CD4-positive, alpha-beta T cell treated with Interleukin-15 for 1 hour (primary cell): ENCODE results near the gene GORASP1.

ENCODE experiments used
- DNase-seq: peaks from one replicate; pipeline ENCODE4 v3.0.0-alpha.2; 2020

Gene GORASP1

DNA sequence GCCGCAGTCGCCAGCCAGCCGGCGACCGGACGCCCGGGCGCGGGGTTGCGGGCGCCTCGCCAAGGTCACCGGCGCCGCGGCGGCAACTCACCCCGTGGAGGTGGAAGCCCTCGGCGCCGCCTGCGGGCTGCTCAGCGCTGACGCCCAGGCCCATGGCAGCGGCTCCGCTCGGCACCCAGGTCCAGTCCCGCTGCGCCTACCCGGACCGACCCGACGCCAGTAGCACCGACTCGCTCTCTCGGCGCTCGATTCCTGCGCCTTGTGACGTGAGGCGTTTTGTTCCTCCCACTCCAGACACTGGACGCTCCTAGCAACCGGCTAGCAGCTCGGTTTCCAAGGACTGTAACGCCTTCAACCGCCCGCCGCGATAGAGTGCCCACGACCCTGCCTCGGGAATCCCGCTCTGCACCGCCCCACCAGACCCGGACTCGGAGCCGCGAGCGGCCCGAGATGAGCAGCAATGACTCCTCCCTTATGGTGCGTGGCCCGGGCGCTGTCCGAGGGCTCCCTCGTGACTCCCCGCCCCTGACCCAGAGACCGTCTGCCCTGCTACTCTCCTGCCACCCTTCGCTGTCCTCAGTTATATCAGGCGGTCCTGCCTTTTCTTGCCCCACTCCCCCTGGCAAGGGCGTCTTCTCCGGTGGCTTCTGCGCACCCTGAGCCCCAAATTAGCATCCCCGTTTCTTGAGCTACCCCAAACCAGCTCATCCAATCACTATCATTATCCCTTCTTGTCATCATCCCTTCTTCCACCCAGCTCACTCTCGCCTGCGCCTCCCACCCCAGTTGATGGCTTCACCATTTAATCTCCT lies at the start of gene GORASP1, which contains the start of gene TTC21A:
TSS of gene GORASP1 (minus strand) at position 240 of the 812 bp plus-strand sequence. CDS start at position 154, 86 bp downstream.
TSS of gene TTC21A (plus strand) at position 293 of the 812 bp plus-strand sequence. CDS start at position 451, 158 bp downstream.
- peak; percentile 87 for DNase-seq

GRCh38 chr3:39156421-39156820 lies 49.0 kb upstream of the GORASP1 start:
- DNase-seq = no peak

GRCh38 chr3:39154280-39155021 lies 47.0 kb upstream of the GORASP1 start:
- no peak for DNase-seq

DNA sequence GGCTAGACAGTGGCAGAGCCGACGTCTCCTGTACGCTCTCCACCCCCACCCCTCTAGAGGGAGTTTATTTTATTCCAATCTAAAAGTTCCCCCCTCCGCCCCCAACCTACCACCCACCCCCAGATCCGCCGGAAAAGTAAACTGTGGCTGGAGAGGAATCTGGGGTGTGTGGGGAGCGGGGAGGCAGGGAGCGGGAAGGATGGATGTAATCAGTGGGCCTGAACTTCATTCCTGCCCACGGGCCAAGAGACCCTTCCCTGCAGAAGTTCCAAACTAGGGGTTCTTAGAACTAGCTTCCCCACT lies 46.5 kb upstream of the GORASP1 start:
- DNase-seq = no peak

GRCh38 chr3:39150803-39151631 lies 43.6 kb upstream of the GORASP1 start:
- peak; percentile 59 for DNase-seq

- DNase-seq = no peak
Observed at GRCh38 chr3:39150148-39150802, 42.8 kb upstream of the GORASP1 start.

DNA sequence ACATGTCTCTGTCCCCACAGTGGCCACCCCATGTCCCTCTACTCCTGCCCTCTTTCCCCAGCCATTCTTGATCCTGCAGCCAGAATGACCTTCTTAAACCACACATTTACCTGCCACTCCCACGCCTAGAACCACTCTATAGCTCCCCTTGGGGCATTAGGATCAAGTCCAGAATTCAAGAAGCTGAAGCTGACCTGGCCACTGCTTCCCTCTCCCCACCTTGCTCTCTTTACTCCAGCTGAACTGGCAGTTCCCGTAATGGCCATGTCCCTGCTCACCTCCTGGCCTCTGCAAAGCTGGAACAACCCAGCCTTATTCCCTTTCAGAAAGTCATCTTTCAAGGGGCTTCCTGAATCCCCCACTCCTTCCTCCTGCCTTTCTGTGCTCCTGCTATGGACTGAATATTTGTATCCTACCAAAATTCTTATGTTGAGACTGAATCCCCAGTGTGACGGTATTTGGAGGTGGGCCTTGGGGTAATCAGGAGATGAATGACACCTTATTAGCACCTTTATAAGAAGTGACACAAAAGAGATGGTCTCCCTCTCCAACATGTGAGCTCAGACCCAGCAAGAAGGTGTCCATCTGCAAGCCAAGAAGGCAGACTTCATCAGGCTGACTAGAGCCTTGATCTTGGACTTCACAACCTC lies 42.2 kb upstream of the GORASP1 start:
- DNase-seq = no peak

- no peak for DNase-seq
Observed at GRCh38 chr3:39149059-39149455, 41.6 kb upstream of the GORASP1 start.

- no peak for DNase-seq
Observed at GRCh38 chr3:39148435-39149058, 41.1 kb upstream of the GORASP1 start.

DNA sequence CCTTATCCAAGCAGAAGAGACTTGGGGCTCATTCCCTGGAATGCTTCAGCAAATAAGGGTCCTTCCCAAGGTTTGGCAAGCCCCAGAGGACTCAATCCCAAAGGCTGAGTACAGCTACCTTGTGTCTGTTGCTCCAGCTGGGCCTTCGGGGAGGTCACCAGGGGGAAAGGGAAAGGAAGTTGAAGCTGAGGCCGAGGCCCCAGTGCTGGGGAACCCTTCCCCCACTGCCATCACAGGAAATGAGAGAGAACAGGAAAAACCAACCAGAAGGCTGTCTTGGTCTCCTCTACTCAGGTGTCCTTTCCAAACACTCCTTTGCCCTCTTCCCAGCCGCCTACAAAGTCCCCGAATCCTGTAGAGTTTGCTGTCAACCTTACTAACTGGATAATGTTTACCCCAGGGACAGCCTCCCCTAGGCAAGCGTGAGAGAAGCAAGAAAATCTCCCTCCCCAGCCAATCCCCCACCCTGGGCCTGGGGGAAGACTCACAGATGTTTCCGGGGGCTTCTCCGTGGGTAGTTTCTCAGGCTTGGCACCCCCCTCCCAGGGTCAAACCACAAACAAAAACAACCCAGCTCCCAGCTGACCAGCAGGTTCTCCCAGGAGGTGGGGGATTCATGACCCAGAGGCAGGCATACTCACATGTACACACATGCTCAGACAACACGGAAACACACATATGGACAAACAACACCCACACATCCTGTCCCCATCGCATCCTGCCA lies 40.4 kb upstream of the GORASP1 start:
- peak; percentile 56 for DNase-seq

- peak; percentile 82 for DNase-seq
Observed at GRCh38 chr3:39146611-39147591, 39.5 kb upstream of the GORASP1 start.

GRCh38 chr3:39146083-39146501 lies 38.7 kb upstream of the GORASP1 start:
- DNase-seq = peak; percentile 56

DNA sequence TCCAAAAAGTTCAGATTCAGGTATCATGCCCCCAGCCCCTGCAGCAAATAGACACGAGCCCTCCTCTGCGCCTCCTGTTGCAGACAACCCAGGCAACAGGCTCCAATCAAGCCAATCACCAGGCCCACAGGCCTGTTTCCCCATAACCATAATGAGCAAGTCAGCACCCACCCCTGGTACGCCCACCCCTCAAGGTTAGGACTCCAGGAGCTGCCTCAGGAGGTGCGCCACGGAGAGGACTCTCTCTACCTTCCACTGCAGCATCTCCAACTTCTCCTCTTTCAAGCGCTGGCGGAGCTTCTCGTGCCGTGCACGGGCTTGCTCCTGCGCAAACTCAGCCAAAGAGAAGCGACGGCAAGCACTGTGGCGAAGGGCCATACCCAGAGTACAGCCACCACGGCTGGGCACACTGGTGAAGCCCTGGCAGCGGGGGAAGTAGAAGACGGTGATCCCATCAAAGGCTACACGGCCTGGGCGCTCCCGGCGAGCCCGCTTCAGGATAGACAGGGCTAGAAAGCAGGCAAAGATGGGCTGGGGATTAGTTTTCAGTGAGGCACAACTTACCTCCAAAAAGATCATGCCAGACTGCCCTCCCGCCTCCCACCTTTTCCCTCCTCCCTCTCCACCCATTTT lies 37.4 kb upstream of the GORASP1 start:
- DNase-seq = no peak

- DNase-seq = no peak
Observed at GRCh38 chr3:39144095-39144747, 36.8 kb upstream of the GORASP1 start.

DNA sequence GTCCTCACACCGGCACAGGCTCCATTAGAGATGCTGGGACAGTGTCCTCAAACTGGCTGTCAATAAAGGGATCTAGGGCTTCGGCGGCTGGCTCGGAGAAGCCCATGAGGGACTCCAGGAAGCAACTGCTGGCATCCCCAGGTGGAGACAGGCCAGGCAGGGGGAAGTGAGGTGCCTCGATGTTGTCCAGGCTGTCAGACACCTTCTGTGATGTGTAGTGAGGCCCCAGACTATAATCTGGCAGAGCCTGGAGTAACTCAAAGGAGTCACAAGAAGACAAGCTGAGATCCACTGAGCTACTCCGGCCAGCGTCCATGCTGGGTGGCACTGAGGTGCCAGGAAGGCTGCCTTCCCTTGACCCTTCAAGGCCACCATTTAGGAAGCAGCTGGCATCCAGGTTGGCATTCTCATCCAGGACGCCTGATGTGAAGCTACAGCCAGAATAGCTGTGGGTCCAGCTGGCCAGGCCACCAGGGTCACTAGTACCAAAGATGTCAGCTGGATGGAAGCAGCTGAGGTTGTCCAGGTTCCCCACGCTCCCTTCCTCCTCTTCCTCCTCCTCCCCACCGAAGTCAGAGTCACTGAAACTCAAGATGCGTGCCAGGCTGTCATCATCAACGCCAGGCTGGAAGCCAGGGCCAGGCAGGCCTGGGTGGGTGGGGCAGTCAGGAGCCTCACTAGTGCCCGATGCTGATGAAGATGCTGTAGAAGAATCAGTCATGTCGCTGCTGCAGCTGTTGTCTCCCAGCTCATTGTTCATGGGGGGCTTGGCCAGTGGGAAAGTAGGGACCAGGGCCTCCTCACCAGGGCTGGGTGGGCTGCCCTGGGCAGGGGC lies 35.8 kb upstream of the GORASP1 start:
- DNase-seq = no peak

- DNase-seq = no peak
Observed at GRCh38 chr3:39142067-39142466, 34.6 kb upstream of the GORASP1 start.

DNA sequence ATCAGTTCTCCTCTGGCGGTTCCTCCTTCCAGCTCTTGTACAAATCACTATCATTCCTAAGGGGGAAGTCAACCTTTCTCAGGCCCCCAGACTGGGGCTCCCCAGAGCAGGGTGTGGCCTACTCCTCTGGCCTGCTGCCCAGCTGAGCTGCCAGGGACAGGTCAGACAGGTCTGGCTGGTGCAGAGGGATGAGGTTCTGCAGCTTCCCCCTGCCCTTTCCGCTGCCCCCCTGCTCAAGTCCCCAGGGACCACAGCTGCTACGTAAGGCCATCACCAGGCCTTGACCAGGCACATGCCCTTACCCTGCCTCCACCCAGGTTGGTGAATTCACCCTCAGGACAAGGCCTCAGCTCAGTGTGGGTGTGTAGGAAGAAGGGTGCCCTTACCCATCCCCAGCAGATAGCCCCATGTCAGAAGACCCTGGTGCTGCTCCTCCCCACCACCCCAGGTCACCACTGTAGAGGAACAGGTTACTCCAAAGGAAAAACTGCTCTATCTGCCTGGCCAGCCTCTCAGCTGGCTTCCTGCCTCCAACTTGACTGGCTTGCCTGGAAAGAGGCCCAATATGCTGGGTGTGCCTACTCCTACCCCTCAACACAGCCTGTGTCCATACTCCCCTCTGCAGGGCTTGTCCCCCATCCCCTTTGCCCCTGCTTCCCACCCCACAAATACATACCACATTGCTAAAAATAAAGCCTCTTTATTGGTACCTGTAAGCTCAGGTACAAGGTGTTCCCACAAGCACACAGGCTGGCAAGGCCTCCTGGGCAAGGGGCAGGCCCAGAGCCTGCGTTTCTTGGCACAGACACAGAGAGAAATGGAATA lies 34.0 kb upstream of the GORASP1 start:
- DNase-seq = peak; percentile 58
